SK-N-SH (cell line): Measurements from ENCODE around the gene CACNA1A. TPM values are rescaled to one million over a fixed set of nuclear protein-coding genes. Genes with fewer than 3 reads are reported as not detected.

ENCODE experiments used
- CTCF ChIA-PET: fragments of 300-600, 350-600 bp; formaldehyde crosslinking; extraction: SDS; loops from one replicate; lab custom pipeline; 2021; lab: Yijun Ruan, JAX
- POLR2A ChIA-PET: fragments of 350-600 bp; sonication (Branson Sonifier 250); formaldehyde crosslinking; extraction: SDS; loops from one replicate; lab custom pipeline; 2020; ENCODE audit warnings: antibody characterized with exemption, inconsistent platforms; lab: Yijun Ruan, JAX
- DNase-seq: peaks from one replicate; pipeline ENCODE4 v3.0.0; 2012
- H2AFZ ChIP-seq: fragments of 200-600 bp; sonication (generic); 2 replicates; pipeline ENCODE4 v1.8.1; 2016; ENCODE audit warnings: antibody characterized with exemption, mild to moderate bottlenecking, low read depth
- H3F3A ChIP-seq: fragments of 200-600 bp; sonication (generic); replicated peaks from 2 replicates; pipeline ENCODE3; 2016; ENCODE audit warnings: antibody characterized with exemption, mild to moderate bottlenecking; ENCODE audit not compliant: insufficient read depth
- H3K27ac ChIP-seq, 2 experiments: fragments of 200-500 bp in 1 of 2; fragments of 200-600 bp in 1 of 2; sonication (Bioruptor generic) in 1 of 2; sonication (generic), shearing (Covaris generic) in 1 of 2; 2 replicates each; pipeline versions ENCODE4 v1.5.1 to v1.6.1; 2014 to 2016; ENCODE audit warnings: low read depth in 2 of 2, inconsistent platforms in 1 of 2, low read length in 1 of 2, mild to moderate bottlenecking in 1 of 2, mixed read lengths in 1 of 2
- H3K27me3 ChIP-seq: fragments of 200-600 bp; sonication (generic), shearing (Covaris generic); 2 replicates; pipeline ENCODE4 v1.6.1; 2016; ENCODE audit warnings: mixed run types; ENCODE audit not compliant: insufficient read depth
- H3K36me3 ChIP-seq, 2 experiments: fragments of 200-500 bp in 1 of 2; fragments of 200-600 bp in 1 of 2; sonication (Bioruptor generic) in 1 of 2; sonication (generic) in 1 of 2; replicated peaks in 1 of 2; 2 replicates each; pipeline versions ENCODE3 to v1.5.1; 2014 to 2016; ENCODE audit warnings: low read length in 1 of 2, mild to moderate bottlenecking in 1 of 2; ENCODE audit not compliant: insufficient read depth in 2 of 2, control insufficient read depth in 1 of 2
- H3K4me1 ChIP-seq, 2 experiments: fragments of 200-500 bp in 1 of 2; fragments of 200-600 bp in 1 of 2; sonication (Bioruptor generic) in 1 of 2; sonication (generic), shearing (Covaris generic) in 1 of 2; 2 replicates each; pipeline versions ENCODE4 v1.5.1 to v1.6.1; 2014 to 2016; ENCODE audit warnings: low read depth in 1 of 2, low read length in 1 of 2, mixed run types in 1 of 2; ENCODE audit not compliant: insufficient read depth in 2 of 2, control insufficient read depth in 1 of 2
- H3K4me2 ChIP-seq: fragments of 200-600 bp; sonication (generic), shearing (Covaris generic); 2 replicates; pipeline ENCODE4 v1.6.1; 2017; ENCODE audit warnings: mixed run types
- H3K4me3 ChIP-seq, 2 experiments: fragments of 200-500 bp in 1 of 2; fragments of 200-600 bp in 1 of 2; sonication (Bioruptor generic) in 1 of 2; sonication (generic), shearing (Covaris generic) in 1 of 2; 2 replicates each; pipeline versions ENCODE4 v1.5.1 to v1.8.1; 2014 to 2016; ENCODE audit warnings: low read depth in 2 of 2, inconsistent platforms in 1 of 2, low read length in 1 of 2, mild to moderate bottlenecking in 1 of 2, mixed read lengths in 1 of 2, moderate library complexity in 1 of 2
- H3K79me2 ChIP-seq: fragments of 200-600 bp; sonication (generic); 2 replicates; pipeline ENCODE4 v1.8.1; 2017; ENCODE audit warnings: mild to moderate bottlenecking; ENCODE audit not compliant: insufficient read depth
- H3K9ac ChIP-seq: fragments of 200-600 bp; sonication (generic); 2 replicates; pipeline ENCODE4 v1.6.1; 2017; ENCODE audit warnings: mixed run types
- H3K9me2 ChIP-seq: fragments of 200-600 bp; sonication (generic); 2 replicates; pipeline ENCODE4 v1.6.1; 2017; ENCODE audit warnings: mixed run types
- H3K9me3 ChIP-seq: fragments of 200-600 bp; sonication (generic); 2 replicates; pipeline ENCODE4 v1.6.1; 2017; ENCODE audit warnings: mixed run types, mild to moderate bottlenecking, moderate library complexity
- H4K20me1 ChIP-seq: fragments of 200-600 bp; sonication (generic); 2 replicates; pipeline ENCODE4 v1.6.1; 2017; ENCODE audit warnings: mild to moderate bottlenecking, mixed run types; ENCODE audit not compliant: insufficient read depth
- ELF1 ChIP-seq: IDR thresholded peaks from 2 replicates; pipeline ENCODE4 v1.4.0; 2012
- EP300 ChIP-seq, 2 experiments: IDR thresholded peaks; 2 replicates each; pipeline versions ENCODE4 v1.4.0 to v1.6.1; 2012; ENCODE audit warnings: borderline replicate concordance in 1 of 2, low read depth in 1 of 2, low read length in 1 of 2
- FOXM1 ChIP-seq: IDR thresholded peaks from 2 replicates; pipeline ENCODE4 v1.4.0; 2012; ENCODE audit warnings: low read depth, mild to moderate bottlenecking
- GABPA ChIP-seq: IDR thresholded peaks from 2 replicates; pipeline ENCODE4 v1.4.0; 2012; ENCODE audit warnings: low read depth, mild to moderate bottlenecking
- IRF3 ChIP-seq: fragments of 150-350 bp; IDR thresholded peaks from 2 replicates; pipeline ENCODE4 v1.6.1; 2016; ENCODE audit warnings: mild to moderate bottlenecking, low read depth, low read length
- MXI1 ChIP-seq: IDR thresholded peaks from 2 replicates; pipeline ENCODE4 v1.6.1; 2012; ENCODE audit warnings: mild to moderate bottlenecking, low read depth, low read length, improper control_type of control experiment
- NFIC ChIP-seq: IDR thresholded peaks from 2 replicates; pipeline ENCODE4 v1.4.0; 2012; ENCODE audit warnings: borderline replicate concordance
- NRF1 ChIP-seq: IDR thresholded peaks from 2 replicates; pipeline ENCODE4 v1.6.1; 2012; ENCODE audit warnings: low read depth, mild to moderate bottlenecking, low read length
- POLR2AphosphoS5 ChIP-seq: IDR thresholded peaks from 2 replicates; pipeline ENCODE4 v1.6.1; 2012; ENCODE audit warnings: low read depth, low read length
- RCOR1 ChIP-seq: fragments of 150-350 bp; IDR thresholded peaks from 2 replicates; pipeline ENCODE4 v1.6.1; 2017; ENCODE audit warnings: antibody characterized with exemption, low read length
- RFX5 ChIP-seq: IDR thresholded peaks from 2 replicates; pipeline ENCODE4 v1.6.1; 2012; ENCODE audit warnings: mild to moderate bottlenecking, improper control_type of control experiment, low read length
- RXRA ChIP-seq: IDR thresholded peaks from 2 replicates; pipeline ENCODE4 v1.4.0; 2012; ENCODE audit warnings: low read depth, mild to moderate bottlenecking, borderline replicate concordance
- SIN3A ChIP-seq: IDR thresholded peaks from 2 replicates; pipeline ENCODE4 v1.6.1; 2012; ENCODE audit warnings: low read depth, mild to moderate bottlenecking, low read length, moderate library complexity, borderline replicate concordance
- SMC3 ChIP-seq: IDR thresholded peaks from 2 replicates; pipeline ENCODE4 v1.6.1; 2012; ENCODE audit warnings: low read depth, low read length, improper control_type of control experiment
- TCF12 ChIP-seq: IDR thresholded peaks from 2 replicates; pipeline ENCODE4 v1.4.0; 2012
- TEAD4 ChIP-seq: IDR thresholded peaks from 2 replicates; pipeline ENCODE4 v1.4.0; 2012; ENCODE audit warnings: mild to moderate bottlenecking, borderline replicate concordance; ENCODE audit not compliant: insufficient read depth
- YY1 ChIP-seq: IDR thresholded peaks from 2 replicates; pipeline ENCODE4 v1.4.0; 2012; ENCODE audit warnings: low read depth, mild to moderate bottlenecking
- WGBS: methylation state at CpG from one replicate; pipeline ENCODE4 v1.1.6; 2017; ENCODE audit warnings: low lambda C conversion rate; 5-methylcytosine and 5-hydroxymethylcytosine counted together
- polyA plus RNA-seq, 3 experiments: library from polyadenylated mRNA; depleted of rRNA; stranded (reverse); fragments of >200 nt; gene quantifications; 2 replicates each; pipeline ENCODE4 v1.2.3, GENCODE V29; 2012
- TF ChIP-seq, protein P1 (sequence below): IDR thresholded peaks from 2 replicates; pipeline ENCODE4; 2012
- TF ChIP-seq, protein P2 (sequence below): IDR thresholded peaks from 2 replicates; pipeline ENCODE4 v1.4.0; 2012; ENCODE audit warnings: low read depth, borderline replicate concordance
- TF ChIP-seq, protein P3 (sequence below): IDR thresholded peaks from 2 replicates; pipeline ENCODE4 v1.4.0; 2012; ENCODE audit warnings: low read depth, borderline replicate concordance
- TF ChIP-seq, protein P4 (sequence below): fragments of 150-350 bp; IDR thresholded peaks from 2 replicates; pipeline ENCODE4 v1.6.1; 2017; ENCODE audit warnings: antibody characterized with exemption, low read length, low read depth, borderline replicate concordance

Gene CACNA1A
- polyA plus RNA-seq, 1 of the 3 experiments (the other 2 are of a cell fraction) = 1.3 TPM

DNA sequence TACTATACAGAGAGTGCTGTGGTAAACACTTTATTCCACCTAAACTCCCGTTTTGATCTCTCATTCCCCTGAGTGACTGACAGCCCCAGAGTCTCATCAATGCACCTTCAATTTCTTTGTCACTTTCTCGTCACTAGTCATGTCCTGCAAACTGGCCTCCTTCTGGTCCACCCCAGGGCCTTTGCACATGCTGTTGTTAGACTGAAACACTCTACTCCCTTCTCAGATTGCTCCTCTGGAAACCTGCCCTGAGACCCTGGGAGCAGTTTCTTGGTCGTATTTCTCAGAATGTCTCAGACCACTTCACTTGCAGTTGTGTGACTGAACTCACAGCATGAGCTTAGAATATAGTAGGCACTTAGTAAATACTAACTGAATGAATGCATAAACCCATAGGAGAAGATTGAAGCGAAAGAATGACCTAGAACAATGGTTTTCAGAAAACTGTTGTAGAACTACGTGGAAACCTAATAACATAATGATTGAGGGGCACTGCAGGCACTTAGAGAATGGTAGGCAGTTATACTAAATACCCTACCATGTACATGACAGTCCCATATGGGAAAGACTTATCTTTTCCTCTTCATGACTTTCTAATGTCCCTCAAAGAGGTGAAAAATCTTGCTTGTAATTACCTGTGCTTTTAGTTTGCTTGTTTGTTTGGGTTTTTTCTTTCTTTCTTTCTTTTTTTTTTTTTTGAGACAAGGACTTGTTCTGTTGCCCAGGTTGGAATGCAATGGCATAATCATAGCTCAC is 211.3 kb downstream of the CACNA1A start:
- Histone ChIP-seq H3K9me2 (no peaks in the 10 kb centered on the region), H3K4me1 (no peaks in the 10 kb centered on the region), H3K4me2 (no peak overlapping the region), H3F3A (no peaks in the 10 kb centered on the region), H3K9me3 (no peaks in the 10 kb centered on the region), H3K27ac (no peak overlapping the region), H3K27me3 (peaks cover 76% of the 10 kb centered on the region), H3K79me2 (no peaks in the 10 kb centered on the region), H3K4me3 (no peak overlapping the region), H3K9ac (no peak overlapping the region), H3K36me3 (no peaks in the 10 kb centered on the region), H4K20me1 (no peaks in the 10 kb centered on the region), H2AFZ (no peak overlapping the region)
- ChIA-PET POLR2A (interaction anchor here (0.5 kb wide), 1 partner anchor 405 kb away, joined by 3 read pairs; no protein-coding TSS in a partner anchor), CTCF (interaction anchor here (0.6 kb wide), 1 partner anchor 33 kb away, joined by 5 read pairs; no protein-coding TSS in a partner anchor)
- WGBS = 3% methylated on average over 5 of the region's 5 CpGs
- no peak for DNase-seq
- TF ChIP-seq POLR2AphosphoS5 (no peak), TCF12 (no peak), RFX5 (no peak), NFIC (no peak), EP300 (IDR thresholded peaks at IDR 0.05; ENCODE audit: borderline replicate concordance in 1 of 2, low read depth in 1 of 2, low read length in 1 of 2) (no peak), RXRA (no peak), GABPA (no peak), ELF1 (no peak), IRF3 (no peak), RCOR1 (no peak), NRF1 (no peak), SIN3A (no peak), MXI1 (no peak), FOXM1 (no peak), YY1 (no peak)

GRCh38 chr19:13291913-13292312 is 214.4 kb downstream of the CACNA1A start:
- no peaks in the 10 kb centered on the region for H3K9me3 ChIP-seq
- no peak overlapping the region for H3K4me3 ChIP-seq
- CTCF ChIA-PET = interaction anchor here (1.0 to 3.0 kb wide), 3 partner anchors 14 to 297 kb away, joined by 4 to 12 read pairs (median 8); no protein-coding TSS in a partner anchor
- H4K20me1 ChIP-seq = no peaks in the 10 kb centered on the region
- H3K4me2 ChIP-seq = no peak overlapping the region
- POLR2A ChIA-PET = no interaction called here
- H3K9ac ChIP-seq = no peak overlapping the region
- no peaks in the 10 kb centered on the region for H3K79me2 ChIP-seq
- no peak overlapping the region for H3K27ac ChIP-seq
- DNase-seq = no peak
- no peaks in the 10 kb centered on the region for H3K4me1 ChIP-seq
- no peaks in the 10 kb centered on the region for H3K36me3 ChIP-seq
- H2AFZ ChIP-seq = no peak overlapping the region
- H3F3A ChIP-seq = no peaks in the 10 kb centered on the region
- H3K9me2 ChIP-seq = no peaks in the 10 kb centered on the region
- H3K27me3 ChIP-seq = peaks cover 63% of the 10 kb centered on the region
- WGBS = 19% methylated on average over 3 of the region's 3 CpGs
- TF ChIP-seq, protein P1, sequence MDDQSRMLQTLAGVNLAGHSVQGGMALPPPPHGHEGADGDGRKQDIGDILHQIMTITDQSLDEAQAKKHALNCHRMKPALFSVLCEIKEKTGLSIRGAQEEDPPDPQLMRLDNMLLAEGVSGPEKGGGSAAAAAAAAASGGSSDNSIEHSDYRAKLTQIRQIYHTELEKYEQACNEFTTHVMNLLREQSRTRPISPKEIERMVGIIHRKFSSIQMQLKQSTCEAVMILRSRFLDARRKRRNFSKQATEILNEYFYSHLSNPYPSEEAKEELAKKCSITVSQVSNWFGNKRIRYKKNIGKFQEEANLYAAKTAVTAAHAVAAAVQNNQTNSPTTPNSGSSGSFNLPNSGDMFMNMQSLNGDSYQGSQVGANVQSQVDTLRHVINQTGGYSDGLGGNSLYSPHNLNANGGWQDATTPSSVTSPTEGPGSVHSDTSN = no peak
- no peak for TF ChIP-seq MXI1
- TF ChIP-seq, protein P2, sequence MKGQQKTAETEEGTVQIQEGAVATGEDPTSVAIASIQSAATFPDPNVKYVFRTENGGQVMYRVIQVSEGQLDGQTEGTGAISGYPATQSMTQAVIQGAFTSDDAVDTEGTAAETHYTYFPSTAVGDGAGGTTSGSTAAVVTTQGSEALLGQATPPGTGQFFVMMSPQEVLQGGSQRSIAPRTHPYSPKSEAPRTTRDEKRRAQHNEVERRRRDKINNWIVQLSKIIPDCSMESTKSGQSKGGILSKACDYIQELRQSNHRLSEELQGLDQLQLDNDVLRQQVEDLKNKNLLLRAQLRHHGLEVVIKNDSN = no peak
- no peak for TF ChIP-seq RCOR1
- no peak for TF ChIP-seq SMC3
- TF ChIP-seq FOXM1 = no peak
- TF ChIP-seq, protein P3, sequence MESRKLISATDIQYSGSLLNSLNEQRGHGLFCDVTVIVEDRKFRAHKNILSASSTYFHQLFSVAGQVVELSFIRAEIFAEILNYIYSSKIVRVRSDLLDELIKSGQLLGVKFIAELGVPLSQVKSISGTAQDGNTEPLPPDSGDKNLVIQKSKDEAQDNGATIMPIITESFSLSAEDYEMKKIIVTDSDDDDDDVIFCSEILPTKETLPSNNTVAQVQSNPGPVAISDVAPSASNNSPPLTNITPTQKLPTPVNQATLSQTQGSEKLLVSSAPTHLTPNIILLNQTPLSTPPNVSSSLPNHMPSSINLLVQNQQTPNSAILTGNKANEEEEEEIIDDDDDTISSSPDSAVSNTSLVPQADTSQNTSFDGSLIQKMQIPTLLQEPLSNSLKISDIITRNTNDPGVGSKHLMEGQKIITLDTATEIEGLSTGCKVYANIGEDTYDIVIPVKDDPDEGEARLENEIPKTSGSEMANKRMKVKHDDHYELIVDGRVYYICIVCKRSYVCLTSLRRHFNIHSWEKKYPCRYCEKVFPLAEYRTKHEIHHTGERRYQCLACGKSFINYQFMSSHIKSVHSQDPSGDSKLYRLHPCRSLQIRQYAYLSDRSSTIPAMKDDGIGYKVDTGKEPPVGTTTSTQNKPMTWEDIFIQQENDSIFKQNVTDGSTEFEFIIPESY = no peak
- TF ChIP-seq SIN3A = no peak
- TF ChIP-seq, protein P4, sequence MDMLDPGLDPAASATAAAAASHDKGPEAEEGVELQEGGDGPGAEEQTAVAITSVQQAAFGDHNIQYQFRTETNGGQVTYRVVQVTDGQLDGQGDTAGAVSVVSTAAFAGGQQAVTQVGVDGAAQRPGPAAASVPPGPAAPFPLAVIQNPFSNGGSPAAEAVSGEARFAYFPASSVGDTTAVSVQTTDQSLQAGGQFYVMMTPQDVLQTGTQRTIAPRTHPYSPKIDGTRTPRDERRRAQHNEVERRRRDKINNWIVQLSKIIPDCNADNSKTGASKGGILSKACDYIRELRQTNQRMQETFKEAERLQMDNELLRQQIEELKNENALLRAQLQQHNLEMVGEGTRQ = no peak
- TF ChIP-seq YY1 = no peak
- TF ChIP-seq TEAD4 = no peak
- no peak for TF ChIP-seq POLR2AphosphoS5
- TF ChIP-seq NRF1 = no peak
- TF ChIP-seq RFX5 = no peak
- no peak for TF ChIP-seq ELF1
- no peak for TF ChIP-seq RXRA
